ENCODE measurements around the gene SMCO4.

DNA sequence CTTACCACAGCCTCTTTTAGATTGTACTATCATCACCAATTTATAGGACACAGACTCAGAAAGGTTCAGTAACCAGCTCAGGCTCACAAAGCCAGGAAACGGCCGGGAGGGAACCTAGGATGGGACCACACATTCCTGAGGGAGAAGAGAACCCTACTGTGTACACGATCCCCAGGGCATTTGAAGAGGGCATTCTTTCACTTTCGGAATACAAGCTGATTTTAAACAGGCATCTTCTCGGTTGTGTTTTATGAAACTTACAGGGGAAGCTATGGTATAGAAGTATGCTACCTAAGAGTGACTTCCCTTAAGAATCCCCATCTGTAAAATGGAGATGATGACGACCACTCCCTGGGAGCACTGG lies 19.0 kb downstream of the SMCO4 start:
- no peak for TF ChIP-seq CTCF (IDR thresholded peaks at IDR 0.05)
- no peak for TF ChIP-seq EZH2phosphoT487 (IDR thresholded peaks at IDR 0.05)
